NOMO-1 treated with dmso at 0.1 percent for 144 hours (cell line): ENCODE results near the gene CDH5.
"Not testable (repeated sequence)": the region's sequence is repeated elsewhere in the genome, so short reads cannot be mapped to it uniquely, and the experiment has no call there.

Experiments
- DNase-seq: peaks from one replicate; lab custom pipeline; 2025; ENCODE audit not compliant: unreplicated experiment; lab: John Stamatoyannopoulos, UW

Gene CDH5

GRCh38 chr16:66435896-66436295 lies 69.4 kb downstream of the CDH5 start:
- no peak for DNase-seq

- DNase-seq, result no peak
Measured at GRCh38 chr16:66437391-66437945, 71.0 kb downstream of the CDH5 start.

- no peak for DNase-seq
Measured at GRCh38 chr16:66438536-66438935, 72.0 kb downstream of the CDH5 start.

- no peak for DNase-seq
Measured at GRCh38 chr16:66439051-66439730, 72.7 kb downstream of the CDH5 start.

- no peak for DNase-seq
Measured at GRCh38 chr16:66440271-66440802, 73.8 kb downstream of the CDH5 start.

GRCh38 chr16:66440970-66441369 lies 74.5 kb downstream of the CDH5 start:
- no peak for DNase-seq

- no peak for DNase-seq
Measured at GRCh38 chr16:66441586-66442375, 75.3 kb downstream of the CDH5 start.

GRCh38 chr16:66442502-66443268 lies 76.2 kb downstream of the CDH5 start:
- no peak for DNase-seq

- DNase-seq, result no peak
Measured at GRCh38 chr16:66443269-66443652, 76.8 kb downstream of the CDH5 start.

- DNase-seq, result no peak
Measured at GRCh38 chr16:66444049-66444481, 77.6 kb downstream of the CDH5 start.

- DNase-seq, result no peak
Measured at GRCh38 chr16:66446737-66447136, 80.2 kb downstream of the CDH5 start.

- no peak for DNase-seq
Measured at GRCh38 chr16:66447491-66447890, 81.0 kb downstream of the CDH5 start.

- DNase-seq, result no peak
Measured at GRCh38 chr16:66451548-66451947, 85.1 kb downstream of the CDH5 start.

GRCh38 chr16:66453230-66453629 lies 86.7 kb downstream of the CDH5 start:
- not testable (repeated sequence) for DNase-seq
